Thoracic aorta (tissue), 2 donors: ENCODE measurements around the gene USP34. TPM values are rescaled to one million over a fixed set of nuclear protein-coding genes. Genes with fewer than 3 reads are reported as not detected.

Experiments
- ATAC-seq: fragments of 150-250 bp; one replicate; pipeline ENCODE4 v1.8.0; 2017; ENCODE audit warnings: low read depth; ENCODE audit not compliant: insufficient number of reproducible peaks, low FRiP score
- DNase-seq: peaks from one replicate; pipeline ENCODE4 v3.0.0-alpha.2; 2020; ENCODE audit warnings: low spot score
- H3K27ac ChIP-seq, 2 donors: fragments of 200-600 bp; sonication (generic); 1 replicate in 1 of 2; 2 replicates in 1 of 2; pipeline ENCODE4 v1.5.1; 2016; ENCODE audit warnings: mild to moderate bottlenecking in 2 of 2, moderate library complexity in 2 of 2
- H3K27me3 ChIP-seq: fragments of 200-600 bp; sonication (generic); replicated peaks from 2 replicates; pipeline ENCODE4 v1.6.0; 2016; ENCODE audit warnings: mild to moderate bottlenecking; ENCODE audit not compliant: insufficient read depth
- H3K36me3 ChIP-seq: fragments of 200-600 bp; sonication (generic); one replicate; pipeline ENCODE4 v1.5.1; 2016
- H3K4me1 ChIP-seq, 2 donors: fragments of 200-600 bp; sonication (generic); 1 replicate in 1 of 2; 2 replicates in 1 of 2; pipeline versions ENCODE4 v1.5.1 to v1.6.0; 2016; ENCODE audit warnings: low read depth in 2 of 2, mild to moderate bottlenecking in 1 of 2; ENCODE audit not compliant: control insufficient read depth in 1 of 2
- H3K4me3 ChIP-seq: fragments of 200-600 bp; sonication (generic); 2 replicates; pipeline ENCODE4 v1.5.1; 2016; ENCODE audit warnings: mild to moderate bottlenecking
- H3K9me3 ChIP-seq: fragments of 200-600 bp; sonication (generic); 2 replicates; pipeline ENCODE4 v1.5.1; 2016
- total RNA-seq, 2 donors: library from RNA; depleted of rRNA; stranded (reverse); fragments of >200 nt; gene quantifications; one replicate each; pipeline versions ENCODE4 v1.1.0 to v1.2.3, GENCODE V29; 2016
- TF ChIP-seq, protein P1 (sequence below): fragments of 200-600 bp; sonication (generic); IDR thresholded peaks from one replicate; pipeline ENCODE4 v1.5.1; 2019; ENCODE audit warnings: antibody characterized with exemption

USP34 gene
- total RNA-seq, 2 donors from 2014 or later = 88.0 to 191 TPM

- Histone ChIP-seq H3K4me1 (peaks cover 0 to 12% of the 10 kb centered on the region in 2 donors), H3K9me3 (no peaks in the 10 kb centered on the region), H3K4me3 (no peak overlapping the region), H3K27ac (peak overlapping the region in 1 of 2 donors; percentile 1), H3K36me3 (peaks cover 21% of the 10 kb centered on the region), H3K27me3 (no peaks in the 10 kb centered on the region)
- TF ChIP-seq, protein P1, sequence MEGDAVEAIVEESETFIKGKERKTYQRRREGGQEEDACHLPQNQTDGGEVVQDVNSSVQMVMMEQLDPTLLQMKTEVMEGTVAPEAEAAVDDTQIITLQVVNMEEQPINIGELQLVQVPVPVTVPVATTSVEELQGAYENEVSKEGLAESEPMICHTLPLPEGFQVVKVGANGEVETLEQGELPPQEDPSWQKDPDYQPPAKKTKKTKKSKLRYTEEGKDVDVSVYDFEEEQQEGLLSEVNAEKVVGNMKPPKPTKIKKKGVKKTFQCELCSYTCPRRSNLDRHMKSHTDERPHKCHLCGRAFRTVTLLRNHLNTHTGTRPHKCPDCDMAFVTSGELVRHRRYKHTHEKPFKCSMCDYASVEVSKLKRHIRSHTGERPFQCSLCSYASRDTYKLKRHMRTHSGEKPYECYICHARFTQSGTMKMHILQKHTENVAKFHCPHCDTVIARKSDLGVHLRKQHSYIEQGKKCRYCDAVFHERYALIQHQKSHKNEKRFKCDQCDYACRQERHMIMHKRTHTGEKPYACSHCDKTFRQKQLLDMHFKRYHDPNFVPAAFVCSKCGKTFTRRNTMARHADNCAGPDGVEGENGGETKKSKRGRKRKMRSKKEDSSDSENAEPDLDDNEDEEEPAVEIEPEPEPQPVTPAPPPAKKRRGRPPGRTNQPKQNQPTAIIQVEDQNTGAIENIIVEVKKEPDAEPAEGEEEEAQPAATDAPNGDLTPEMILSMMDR = no peak
- DNase-seq (no peak), ATAC-seq (no peak)
These were observed 90.6 kb downstream of the USP34 start for GRCh38 chr2:61380056-61380881.

DNA sequence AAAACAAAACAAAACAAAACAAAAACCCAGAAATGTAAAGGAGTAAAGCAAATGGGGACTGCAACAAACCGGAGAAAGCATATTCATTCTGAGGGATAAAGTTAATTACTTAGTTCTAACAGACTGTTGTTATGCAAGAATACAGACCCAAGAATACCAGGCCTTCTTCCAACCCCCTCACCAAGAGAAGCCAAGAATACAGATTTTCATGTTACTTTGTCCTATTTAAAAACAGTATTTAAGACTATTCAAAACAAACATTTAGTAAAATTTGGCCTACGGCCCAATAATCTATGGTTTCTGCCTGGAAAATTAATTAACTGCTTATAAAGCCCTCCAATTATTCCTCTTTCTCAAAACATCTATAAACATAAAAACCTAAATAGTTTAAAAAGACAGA is 91.4 kb downstream of the USP34 start:
- ATAC-seq = no peak
- no peaks in the 10 kb centered on the region for H3K27me3 ChIP-seq
- H3K36me3 ChIP-seq = peaks cover 22% of the 10 kb centered on the region
- no peak overlapping the region for H3K4me3 ChIP-seq
- peak overlapping the region in 1 of 2 donors; percentile 1 for H3K27ac ChIP-seq
- TF ChIP-seq, protein P1 = no peak
- H3K4me1 ChIP-seq = peaks cover 0 to 12% of the 10 kb centered on the region in 2 donors
- no peaks in the 10 kb centered on the region for H3K9me3 ChIP-seq
- DNase-seq = no peak

DNA sequence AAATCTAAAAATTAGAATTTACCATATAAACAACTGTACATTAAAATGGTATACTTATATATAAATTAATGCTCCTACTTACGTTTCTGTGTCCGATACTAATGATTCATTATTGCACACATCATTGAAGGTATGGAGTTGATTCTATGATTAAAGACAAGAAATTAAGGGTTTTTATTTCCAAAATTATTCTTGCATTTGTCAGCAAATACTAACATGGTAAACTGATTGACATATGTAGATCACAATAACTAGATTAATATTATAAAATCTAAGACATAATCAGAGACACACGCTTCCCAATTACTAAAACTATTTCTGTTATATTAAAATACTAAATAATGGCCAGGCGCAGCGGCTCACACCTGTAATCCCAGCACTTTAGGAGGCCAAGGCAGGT is 92.6 kb downstream of the USP34 start:
- Histone ChIP-seq H3K4me1 (peaks cover 1 to 12% of the 10 kb centered on the region in 2 donors), H3K36me3 (peaks cover 22% of the 10 kb centered on the region), H3K27me3 (no peaks in the 10 kb centered on the region), H3K4me3 (no peak overlapping the region), H3K27ac (no peak overlapping the region), H3K9me3 (no peaks in the 10 kb centered on the region)
- no peak for ATAC-seq
- TF ChIP-seq, protein P1 = no peak
- no peak for DNase-seq

- ATAC-seq (no peak), DNase-seq (no peak)
- peaks cover 3 to 12% of the 10 kb centered on the region in 2 donors for H3K4me1 ChIP-seq
- H3K4me3 ChIP-seq = no peak overlapping the region
- H3K27me3 ChIP-seq = no peaks in the 10 kb centered on the region
- TF ChIP-seq, protein P1 = no peak
- H3K36me3 ChIP-seq = peaks cover 16% of the 10 kb centered on the region
- no peaks in the 10 kb centered on the region for H3K9me3 ChIP-seq
- no peak overlapping the region for H3K27ac ChIP-seq
These were observed 93.8 kb downstream of the USP34 start for GRCh38 chr2:61377046-61377445.

- H3K27me3 ChIP-seq = no peaks in the 10 kb centered on the region
- no peak overlapping the region for H3K27ac ChIP-seq
- H3K4me3 ChIP-seq = no peak overlapping the region
- ATAC-seq (no peak), DNase-seq (no peak)
- no peaks in the 10 kb centered on the region for H3K9me3 ChIP-seq
- peaks cover 3 to 12% of the 10 kb centered on the region in 2 donors for H3K4me1 ChIP-seq
- TF ChIP-seq, protein P1 = no peak
- H3K36me3 ChIP-seq = peaks cover 18% of the 10 kb centered on the region
These were observed 94.7 kb downstream of the USP34 start for GRCh38 chr2:61376211-61376610.
